HEK293T (cell line): Measurements from ENCODE around the gene CCL22.

Experiments
- ARNT ChIP-seq: fragments of 450-650 bp; IDR thresholded peaks from 2 replicates; pipeline ENCODE4 v1.6.1; 2017; ENCODE audit warnings: mild to moderate bottlenecking
- BHLHE40 ChIP-seq: fragments of 450-650 bp; IDR thresholded peaks from 2 replicates; pipeline ENCODE4 v1.6.1; 2016; ENCODE audit warnings: mild to moderate bottlenecking, moderate library complexity, borderline replicate concordance
- ELF4 ChIP-seq: fragments of 450-650 bp; IDR thresholded peaks from 2 replicates; pipeline ENCODE4 v1.6.1; 2017; ENCODE audit warnings: antibody characterized with exemption
- FOXA1 ChIP-seq: fragments of 450-650 bp; IDR thresholded peaks from 2 replicates; pipeline ENCODE4 v1.6.1; 2016; ENCODE audit warnings: mild to moderate bottlenecking
- FOXK2 ChIP-seq: fragments of 450-650 bp; IDR thresholded peaks from 2 replicates; pipeline ENCODE4 v1.6.1; 2016; ENCODE audit warnings: mild to moderate bottlenecking
- FOXM1 ChIP-seq: fragments of 450-650 bp; IDR thresholded peaks from 2 replicates; pipeline ENCODE4 v1.6.1; 2017; ENCODE audit warnings: mild to moderate bottlenecking, borderline replicate concordance
- HDGF ChIP-seq: fragments of 450-650 bp; IDR thresholded peaks from 2 replicates; pipeline ENCODE4 v1.6.1; 2017; ENCODE audit warnings: antibody characterized with exemption, borderline replicate concordance
- L3MBTL2 ChIP-seq: fragments of 450-650 bp; conservative IDR thresholded peaks from 2 replicates; pipeline ENCODE4 v1.6.1; 2016; ENCODE audit warnings: mild to moderate bottlenecking
- SP1 ChIP-seq: fragments of 450-650 bp; IDR thresholded peaks from 2 replicates; pipeline ENCODE4 v1.6.1; 2017
- SUZ12 ChIP-seq: fragments of 450-650 bp; IDR thresholded peaks from 2 replicates; pipeline ENCODE4 v1.6.1; 2016; ENCODE audit warnings: mild to moderate bottlenecking
- TARDBP ChIP-seq: fragments of 450-650 bp; IDR thresholded peaks from 2 replicates; pipeline ENCODE4 v1.6.1; 2016
- ZNF384 ChIP-seq: fragments of 450-650 bp; IDR thresholded peaks from 2 replicates; pipeline ENCODE4 v1.6.1; 2016
- TF ChIP-seq, protein P1 (sequence below): fragments of 450-650 bp; IDR thresholded peaks from 2 replicates; pipeline ENCODE4 v1.6.1; 2016

DNA sequence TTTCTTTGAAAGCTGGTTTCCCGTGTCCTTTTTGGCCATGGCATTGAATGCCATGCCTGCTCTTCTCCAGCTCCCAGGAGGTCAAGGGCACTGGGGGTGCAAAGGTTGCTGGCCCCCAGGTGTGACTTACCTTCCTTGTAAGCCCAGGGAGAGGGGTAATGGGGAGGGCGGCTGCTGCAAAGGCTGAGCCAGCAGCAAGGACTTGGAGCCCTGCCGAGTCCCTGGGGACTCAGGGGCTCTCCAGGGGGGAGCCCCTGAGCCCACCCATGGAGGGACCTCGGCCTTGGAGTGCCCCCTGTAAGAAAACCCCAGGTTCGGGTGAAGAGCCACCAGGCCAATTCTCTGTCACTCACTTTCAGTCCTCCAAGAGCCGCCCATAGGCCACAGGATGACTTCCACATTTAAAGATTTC lies 5.9 kb upstream of the CCL22 start:
- TF ChIP-seq SP1 (no peak), L3MBTL2 (no peak), SUZ12 (no peak), BHLHE40 (no peak), FOXA1 (no peak), HDGF (no peak), ELF4 (no peak), FOXK2 (no peak), ARNT (no peak), FOXM1 (no peak), TARDBP (no peak), ZNF384 (no peak)
- TF ChIP-seq, protein P1, sequence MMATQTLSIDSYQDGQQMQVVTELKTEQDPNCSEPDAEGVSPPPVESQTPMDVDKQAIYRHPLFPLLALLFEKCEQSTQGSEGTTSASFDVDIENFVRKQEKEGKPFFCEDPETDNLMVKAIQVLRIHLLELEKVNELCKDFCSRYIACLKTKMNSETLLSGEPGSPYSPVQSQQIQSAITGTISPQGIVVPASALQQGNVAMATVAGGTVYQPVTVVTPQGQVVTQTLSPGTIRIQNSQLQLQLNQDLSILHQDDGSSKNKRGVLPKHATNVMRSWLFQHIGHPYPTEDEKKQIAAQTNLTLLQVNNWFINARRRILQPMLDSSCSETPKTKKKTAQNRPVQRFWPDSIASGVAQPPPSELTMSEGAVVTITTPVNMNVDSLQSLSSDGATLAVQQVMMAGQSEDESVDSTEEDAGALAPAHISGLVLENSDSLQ, result no peak
